Liver (tissue), 9 donors: ENCODE data around the gene STYX. TPM values are rescaled to one million over a fixed set of nuclear protein-coding genes. Genes with fewer than 3 reads are reported as not detected.
A peak's percentile ranks its signal among the peaks of the same experiment; 100 is the strongest.

Experiments used
- DNase-seq: peaks from one replicate; pipeline ENCODE4 v3.0.0-alpha.2; 2017; ENCODE audit warnings: low spot score
- H3K27ac ChIP-seq, 2 donors: one replicate each; pipeline ENCODE4 v1.7.0; 2013; ENCODE audit warnings: inconsistent platforms in 2 of 2, low read length in 2 of 2, control low read depth in 1 of 2, low read depth in 1 of 2, mild to moderate bottlenecking in 1 of 2
- H3K27me3 ChIP-seq, 4 donors: one replicate each; pipeline versions ENCODE4 v1.6.1 to v1.7.0; 2013; ENCODE audit warnings: low read length in 3 of 4, inconsistent platforms in 1 of 4, mild to moderate bottlenecking in 1 of 4, moderate library complexity in 1 of 4; ENCODE audit not compliant: control insufficient read depth in 4 of 4, insufficient read depth in 4 of 4
- H3K36me3 ChIP-seq, 4 donors: one replicate each; pipeline versions ENCODE4 v1.6.1 to v1.7.0; 2013; ENCODE audit warnings: low read length in 3 of 4, mild to moderate bottlenecking in 3 of 4, low read depth in 1 of 4, moderate library complexity in 1 of 4; ENCODE audit not compliant: control insufficient read depth in 4 of 4, insufficient read depth in 3 of 4
- H3K4me1 ChIP-seq, 4 donors: one replicate each; pipeline versions ENCODE4 v1.6.1 to v1.7.0; 2013; ENCODE audit warnings: low read length in 3 of 4, mild to moderate bottlenecking in 3 of 4, moderate library complexity in 1 of 4; ENCODE audit not compliant: control insufficient read depth in 4 of 4, insufficient read depth in 4 of 4
- H3K4me3 ChIP-seq, 3 donors: one replicate each; pipeline versions ENCODE4 v1.6.1 to v1.7.0; 2013; ENCODE audit warnings: low read length in 3 of 3, control low read depth in 1 of 3, low read depth in 1 of 3, mild to moderate bottlenecking in 1 of 3
- H3K9ac ChIP-seq, 2 donors: one replicate each; pipeline ENCODE4 v1.7.0; 2013; ENCODE audit warnings: low read length in 2 of 2, mild to moderate bottlenecking in 2 of 2, moderate library complexity in 2 of 2, control low read depth in 1 of 2, low read depth in 1 of 2
- H3K9me3 ChIP-seq, 4 donors: one replicate each; pipeline versions ENCODE4 v1.6.1 to v1.7.0; 2013; ENCODE audit warnings: low read length in 3 of 4; ENCODE audit not compliant: control insufficient read depth in 4 of 4
- ATF3 ChIP-seq: IDR thresholded peaks from 2 replicates; pipeline ENCODE4 v1.6.1; 2016; ENCODE audit warnings: antibody characterized with exemption
- CTCF ChIP-seq: fragments of 150-350 bp; IDR thresholded peaks from 2 replicates; pipeline ENCODE4 v1.5.1; 2017; ENCODE audit warnings: improper control_type of control experiment, low read depth, low read length; ENCODE audit not compliant: missing input control
- EGR1 ChIP-seq, 2 donors: IDR thresholded peaks; 2 replicates each; pipeline ENCODE4 v1.6.1; 2016 to 2018; ENCODE audit warnings: antibody characterized with exemption in 2 of 2, low read depth in 2 of 2
- FOXA1 ChIP-seq: IDR thresholded peaks from 2 replicates; pipeline ENCODE4 v1.6.1; 2016; ENCODE audit warnings: antibody characterized with exemption
- FOXA2 ChIP-seq: IDR thresholded peaks from 2 replicates; pipeline ENCODE4 v1.6.1; 2016; ENCODE audit warnings: antibody characterized with exemption
- GABPA ChIP-seq, 2 donors: IDR thresholded peaks in 1 of 2; conservative IDR thresholded peaks in 1 of 2; 2 replicates each; pipeline ENCODE4 v1.6.1; 2016; ENCODE audit warnings: antibody characterized with exemption in 2 of 2, mild to moderate bottlenecking in 1 of 2, moderate library complexity in 1 of 2
- HNF4A ChIP-seq, 2 donors: conservative IDR thresholded peaks; 2 replicates each; pipeline ENCODE4 v1.6.1; 2016; ENCODE audit warnings: antibody characterized with exemption in 2 of 2, mild to moderate bottlenecking in 2 of 2
- HNF4G ChIP-seq: IDR thresholded peaks from 2 replicates; pipeline ENCODE4 v1.6.1; 2016; ENCODE audit warnings: antibody characterized with exemption
- JUND ChIP-seq, 2 donors: IDR thresholded peaks; 2 replicates each; pipeline ENCODE4 v1.6.1; 2016; ENCODE audit warnings: antibody characterized with exemption in 2 of 2
- MAX ChIP-seq: IDR thresholded peaks from 2 replicates; pipeline ENCODE4 v1.6.1; 2016; ENCODE audit warnings: antibody characterized with exemption
- NR2F2 ChIP-seq: IDR thresholded peaks from 2 replicates; pipeline ENCODE4 v1.6.1; 2016; ENCODE audit warnings: antibody characterized with exemption
- RAD21 ChIP-seq, 2 donors: IDR thresholded peaks; 2 replicates each; pipeline ENCODE4 v1.6.1; 2016; ENCODE audit warnings: antibody characterized with exemption in 2 of 2, mild to moderate bottlenecking in 2 of 2
- REST ChIP-seq: IDR thresholded peaks from 2 replicates; pipeline ENCODE4 v1.6.1; 2016; ENCODE audit warnings: antibody characterized with exemption, mild to moderate bottlenecking
- RXRA ChIP-seq, 2 donors: IDR thresholded peaks; 2 replicates each; pipeline ENCODE4 v1.6.1; 2017 to 2018; ENCODE audit warnings: antibody characterized with exemption in 2 of 2, mild to moderate bottlenecking in 1 of 2
- SP1 ChIP-seq: IDR thresholded peaks from 2 replicates; pipeline ENCODE4 v1.6.1; 2018; ENCODE audit warnings: antibody characterized with exemption, mild to moderate bottlenecking
- TAF1 ChIP-seq: conservative IDR thresholded peaks from 2 replicates; pipeline ENCODE4 v1.6.1; 2016; ENCODE audit warnings: antibody characterized with exemption, mild to moderate bottlenecking
- YY1 ChIP-seq: IDR thresholded peaks from 2 replicates; pipeline ENCODE4 v1.6.1; 2016; ENCODE audit warnings: antibody characterized with exemption, mild to moderate bottlenecking
- ZBTB33 ChIP-seq: IDR thresholded peaks from 2 replicates; pipeline ENCODE4 v1.6.1; 2016; ENCODE audit warnings: antibody characterized with exemption
- WGBS: extraction: QIAGEN DNeasy Blood & Tissue Kit; methylation state at CpG from one replicate; pipeline ENCODE4 v1.1.7; 2013; 5-methylcytosine and 5-hydroxymethylcytosine counted together
- polyA plus RNA-seq, 2 donors: library from polyadenylated mRNA; stranded (reverse) in 1 of 2; unstranded in 1 of 2; fragments of 200-250 nt in 1 of 2; fragments of >200 nt in 1 of 2; fragmentation: Nextera tagmentation in 1 of 2; extraction: Ambion mirVana in 1 of 2; gene quantifications; one replicate each; pipeline versions ENCODE4 v1.2.1 to v1.2.3, GENCODE V29; 2013 to 2015
- total RNA-seq, 2 donors: library from RNA; depleted of rRNA; stranded (reverse); fragments of >200 nt; gene quantifications; one replicate each; pipeline ENCODE4 v1.2.3, GENCODE V29; 2014
- donor health status: healthy.
- donor health status: healthy.
- donor health status: healthy.
- donor health status: healthy.
- donor health status: healthy.

The STYX gene
- total and polyA plus RNA-seq, 4 donors = 5.9 to 21.2 (median 17.3) TPM

GRCh38 chr14:52789118-52789517 lies 59.2 kb downstream of the STYX start:
- Histone ChIP-seq H3K27me3 (no peaks in the 10 kb centered on the region), H3K4me3 (peak overlapping the region; percentile 23 to 89 (median 71)), H3K9me3 (no peaks in the 10 kb centered on the region), H3K36me3 (no peaks in the 10 kb centered on the region), H3K27ac (no peak overlapping the region), H3K9ac (peak overlapping the region; percentile 50 to 94), H3K4me1 (peaks cover 3 to 18% (median 16%) of the 10 kb centered on the region in 4 donors)
- 46% methylated on average over 2 of the region's 2 CpGs for WGBS
- TF ChIP-seq RAD21 (IDR thresholded peaks at IDR 0.05) (no peak), REST (no peak), HNF4A (conservative IDR thresholded peaks at IDR 0.05) (no peak), NR2F2 (no peak), SP1 (no peak), TAF1 (no peak), YY1 (no peak), RXRA (IDR thresholded peaks at IDR 0.05) (no peak), EGR1 (IDR thresholded peaks at IDR 0.05; ENCODE audit: low read depth in 2 of 2) (no peak), HNF4G (no peak), FOXA2 (no peak), ATF3 (no peak), JUND (IDR thresholded peaks at IDR 0.05) (no peak), CTCF (no peak), FOXA1 (no peak)
- DNase-seq = no peak

- 22% methylated on average over 18 of the region's 18 CpGs for WGBS
- H3K9me3 ChIP-seq = no peaks in the 10 kb centered on the region
Observed at GRCh38 chr14:52790011-52790755, 60.2 kb downstream of the STYX start.

More at GRCh38 chr14:52790011-52790755, 60.2 kb downstream of the STYX start:
- Histone ChIP-seq H3K27ac (peak overlapping the region; percentile 92 to 96), H3K4me3 (peak overlapping the region; percentile 71 to 89 (median 84)), H3K27me3 (no peaks in the 10 kb centered on the region), H3K9ac (peak overlapping the region; percentile 84 to 94), H3K36me3 (no peaks in the 10 kb centered on the region), H3K4me1 (peaks cover 3 to 18% (median 16%) of the 10 kb centered on the region in 4 donors)
- DNase-seq = no peak
- no peak for TF ChIP-seq FOXA2
- TF ChIP-seq RXRA (IDR thresholded peaks at IDR 0.05) = no peak
- TF ChIP-seq TAF1 = no peak
- TF ChIP-seq ZBTB33 = no peak
- TF ChIP-seq YY1 = no peak
- no peak for TF ChIP-seq MAX
- no peak for TF ChIP-seq GABPA (IDR thresholded peaks at IDR 0.05 in 1 of 2, conservative IDR thresholded peaks at IDR 0.05 in 1 of 2)
- TF ChIP-seq JUND (IDR thresholded peaks at IDR 0.05) = no peak
- no peak for TF ChIP-seq FOXA1
- TF ChIP-seq RAD21 (IDR thresholded peaks at IDR 0.05) = no peak
- no peak for TF ChIP-seq REST
- no peak for TF ChIP-seq HNF4G
- no peak for TF ChIP-seq ATF3
- no peak for TF ChIP-seq HNF4A (conservative IDR thresholded peaks at IDR 0.05)
- TF ChIP-seq EGR1 (IDR thresholded peaks at IDR 0.05; ENCODE audit: low read depth in 2 of 2) = no peak
